Measurements from ENCODE around the gene ATP1B1. TPM values are rescaled to one million over a fixed set of nuclear protein-coding genes. Genes with fewer than 3 reads are reported as not detected.

Gene ATP1B1
- total RNA-seq, 1 donor from 2014 or later: 77.3 TPM

DNA sequence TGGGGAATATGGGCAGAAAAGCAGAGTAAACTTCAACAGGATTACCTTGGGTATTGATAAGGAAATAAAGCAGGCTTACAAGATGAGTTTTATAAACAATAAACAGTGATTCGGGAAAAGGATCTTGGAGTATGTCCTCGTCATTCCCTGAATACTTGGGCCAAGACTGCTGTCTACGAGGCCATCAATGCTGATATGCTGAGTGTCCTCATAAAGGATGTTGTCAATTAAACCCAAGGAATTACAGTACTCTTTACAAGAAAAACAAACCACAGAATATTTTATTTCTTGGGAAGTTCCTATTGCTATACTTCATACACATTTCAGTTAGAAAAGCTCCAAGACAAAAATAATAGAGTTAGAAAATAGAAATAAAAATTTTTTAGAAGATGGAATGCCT, 34.9 kb downstream of the ATP1B1 start:
- no peaks in the 10 kb centered on the region for H3K27me3 ChIP-seq (ENCODE audit: control insufficient read depth, insufficient read depth, low read length)
- no peak overlapping the region for H3K4me3 ChIP-seq (ENCODE audit: low read depth, low read length)
- no peaks in the 10 kb centered on the region for H3K36me3 ChIP-seq (ENCODE audit: control insufficient read depth, insufficient read depth, low read length)
- DNase-seq (ENCODE audit: low read depth): no peak
- TF ChIP-seq, protein P1, sequence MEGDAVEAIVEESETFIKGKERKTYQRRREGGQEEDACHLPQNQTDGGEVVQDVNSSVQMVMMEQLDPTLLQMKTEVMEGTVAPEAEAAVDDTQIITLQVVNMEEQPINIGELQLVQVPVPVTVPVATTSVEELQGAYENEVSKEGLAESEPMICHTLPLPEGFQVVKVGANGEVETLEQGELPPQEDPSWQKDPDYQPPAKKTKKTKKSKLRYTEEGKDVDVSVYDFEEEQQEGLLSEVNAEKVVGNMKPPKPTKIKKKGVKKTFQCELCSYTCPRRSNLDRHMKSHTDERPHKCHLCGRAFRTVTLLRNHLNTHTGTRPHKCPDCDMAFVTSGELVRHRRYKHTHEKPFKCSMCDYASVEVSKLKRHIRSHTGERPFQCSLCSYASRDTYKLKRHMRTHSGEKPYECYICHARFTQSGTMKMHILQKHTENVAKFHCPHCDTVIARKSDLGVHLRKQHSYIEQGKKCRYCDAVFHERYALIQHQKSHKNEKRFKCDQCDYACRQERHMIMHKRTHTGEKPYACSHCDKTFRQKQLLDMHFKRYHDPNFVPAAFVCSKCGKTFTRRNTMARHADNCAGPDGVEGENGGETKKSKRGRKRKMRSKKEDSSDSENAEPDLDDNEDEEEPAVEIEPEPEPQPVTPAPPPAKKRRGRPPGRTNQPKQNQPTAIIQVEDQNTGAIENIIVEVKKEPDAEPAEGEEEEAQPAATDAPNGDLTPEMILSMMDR (IDR thresholded peaks at IDR 0.05; ENCODE audit: insufficient read depth, low read length, poor library complexity, severe bottlenecking): no peak

DNA sequence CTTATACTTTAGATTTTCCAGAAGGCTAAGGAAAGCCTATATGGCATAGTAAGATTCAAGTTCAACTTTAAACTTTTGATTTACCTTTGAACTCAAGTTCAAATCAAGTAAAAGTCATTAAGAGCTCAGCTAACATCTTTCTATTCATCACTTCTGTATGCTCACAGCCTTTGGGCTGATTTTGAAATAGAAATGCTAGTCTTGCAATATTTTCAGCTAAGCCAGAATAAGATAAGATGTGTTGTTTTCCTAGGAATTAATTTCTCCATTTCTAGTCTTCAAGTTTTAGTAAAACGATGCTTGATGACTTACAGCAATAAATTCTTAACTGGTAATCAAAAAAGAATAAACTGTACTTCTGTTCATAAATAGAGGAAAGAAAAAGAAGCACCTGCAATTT, 35.6 kb downstream of the ATP1B1 start:
- no peaks in the 10 kb centered on the region for H3K27me3 ChIP-seq (ENCODE audit: control insufficient read depth, insufficient read depth, low read length)
- TF ChIP-seq, protein P1 (IDR thresholded peaks at IDR 0.05; ENCODE audit: insufficient read depth, low read length, poor library complexity, severe bottlenecking): no peak
- no peaks in the 10 kb centered on the region for H3K36me3 ChIP-seq (ENCODE audit: control insufficient read depth, insufficient read depth, low read length)
- no peak for DNase-seq (ENCODE audit: low read depth)
- no peak overlapping the region for H3K4me3 ChIP-seq (ENCODE audit: low read depth, low read length)

DNA sequence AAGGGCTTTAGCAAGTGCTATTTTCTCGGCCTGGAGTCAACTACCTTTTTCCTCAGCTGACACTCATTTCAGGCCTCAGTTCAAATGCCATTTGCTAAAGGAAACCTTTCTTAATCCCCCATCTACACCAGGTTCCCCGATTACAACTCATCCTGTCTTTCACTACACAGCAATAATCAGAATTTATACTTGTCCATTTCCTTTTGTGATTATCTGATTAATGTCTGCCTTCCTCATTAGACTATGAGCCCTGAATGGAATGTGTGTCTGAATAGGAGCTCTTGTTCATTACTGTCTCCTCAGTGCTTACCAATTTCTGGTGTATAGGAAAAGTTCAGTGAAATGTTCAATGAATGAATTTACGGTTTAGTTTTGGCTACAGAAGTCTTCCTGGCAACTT, 36.9 kb downstream of the ATP1B1 start:
- Histone ChIP-seq H3K27me3 (ENCODE audit: control insufficient read depth, insufficient read depth, low read length) (no peaks in the 10 kb centered on the region), H3K36me3 (ENCODE audit: control insufficient read depth, insufficient read depth, low read length) (no peaks in the 10 kb centered on the region), H3K4me3 (ENCODE audit: low read depth, low read length) (no peak overlapping the region)
- no peak for DNase-seq (ENCODE audit: low read depth)
- TF ChIP-seq, protein P1 (IDR thresholded peaks at IDR 0.05; ENCODE audit: insufficient read depth, low read length, poor library complexity, severe bottlenecking): no peak

DNA sequence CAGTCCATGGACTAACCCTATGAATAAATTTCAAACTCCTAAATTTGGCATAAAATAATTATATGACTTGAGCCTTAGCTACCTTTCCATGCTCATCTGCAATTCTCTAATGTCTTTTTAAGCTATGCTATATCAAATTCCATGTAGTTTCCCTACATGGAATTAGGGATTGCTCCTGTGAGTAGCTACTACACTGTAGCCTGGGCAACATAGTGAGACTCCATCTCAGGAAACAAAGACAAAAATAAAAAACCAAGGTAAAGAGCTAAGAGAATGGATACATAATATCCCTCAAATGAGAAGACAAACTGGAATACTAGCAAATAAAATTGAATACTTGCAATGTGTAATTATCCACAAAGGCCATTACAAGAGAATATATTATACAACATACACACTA, 37.5 kb downstream of the ATP1B1 start:
- DNase-seq (ENCODE audit: low read depth): no peak

DNA sequence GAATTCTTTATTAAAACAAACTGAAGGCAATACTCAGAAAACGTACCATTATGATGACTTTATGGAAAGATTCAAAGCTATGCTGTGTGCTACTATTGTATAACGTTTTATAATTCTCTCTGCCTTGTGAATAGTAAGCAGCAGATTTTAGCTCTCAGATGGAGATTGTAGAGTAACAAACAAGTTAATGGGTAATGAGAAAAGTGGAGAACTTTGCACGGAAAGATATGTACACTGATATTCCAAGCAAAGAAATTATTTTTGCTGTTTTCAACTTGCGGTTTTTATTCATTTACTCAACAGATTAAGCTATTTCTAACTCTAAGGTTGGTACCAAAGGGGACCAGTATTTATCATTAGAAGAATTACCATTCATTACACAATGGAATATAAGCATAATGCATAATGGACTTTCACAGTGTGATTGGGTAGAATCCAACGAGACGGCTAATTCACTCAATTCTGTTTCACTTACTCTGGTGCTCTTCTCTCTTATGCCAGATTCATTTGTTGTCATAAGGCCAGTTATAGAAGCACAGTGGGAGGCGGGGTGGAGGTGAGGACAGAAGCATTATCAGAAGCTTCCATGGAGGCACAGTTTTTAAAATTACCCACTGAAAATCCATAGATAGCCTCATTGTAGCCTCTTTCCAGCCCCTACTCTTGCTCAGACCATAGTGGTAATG, 38.6 kb downstream of the ATP1B1 start:
- TF ChIP-seq, protein P1 (IDR thresholded peaks at IDR 0.05; ENCODE audit: insufficient read depth, low read length, poor library complexity, severe bottlenecking): no peak
- Histone ChIP-seq H3K4me3 (ENCODE audit: low read depth, low read length) (no peak overlapping the region), H3K36me3 (ENCODE audit: control insufficient read depth, insufficient read depth, low read length) (no peaks in the 10 kb centered on the region), H3K27me3 (ENCODE audit: control insufficient read depth, insufficient read depth, low read length) (no peaks in the 10 kb centered on the region)
- DNase-seq (ENCODE audit: low read depth): no peak

More for the DNA sequence above, 37.5 kb downstream of the ATP1B1 start:
- TF ChIP-seq, protein P1 (IDR thresholded peaks at IDR 0.05; ENCODE audit: insufficient read depth, low read length, poor library complexity, severe bottlenecking): no peak
- H3K36me3 ChIP-seq (ENCODE audit: control insufficient read depth, insufficient read depth, low read length): no peaks in the 10 kb centered on the region
- H3K27me3 ChIP-seq (ENCODE audit: control insufficient read depth, insufficient read depth, low read length): no peaks in the 10 kb centered on the region
- H3K4me3 ChIP-seq (ENCODE audit: low read depth, low read length): no peak overlapping the region
